Measurements from ENCODE around the gene COL5A2.

DNA sequence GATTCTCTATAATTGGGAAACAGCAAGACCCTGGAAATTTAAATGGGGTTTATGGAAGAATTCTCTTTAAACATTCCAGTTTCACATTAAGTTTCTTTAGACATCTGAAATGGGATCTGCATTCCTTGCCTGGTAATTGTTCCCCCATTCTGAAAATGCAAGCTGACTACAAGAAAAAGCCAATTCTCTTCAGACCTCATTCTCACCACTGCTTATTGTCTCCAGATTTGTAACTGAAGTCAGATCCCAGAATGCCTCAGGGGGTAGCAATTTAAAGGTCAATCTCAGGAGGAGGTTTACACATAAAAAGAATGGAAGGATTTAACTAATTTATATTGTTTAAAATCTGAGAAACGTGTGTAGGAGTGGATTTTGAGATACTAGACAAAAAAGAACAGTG, 164.2 kb downstream of the COL5A2 start:
- TF ChIP-seq CTCF (IDR thresholded peaks at IDR 0.05; ENCODE audit: low read depth, low read length, missing input control) (no peak), RAD21 (IDR thresholded peaks at IDR 0.05) (no peak), TAF1 (conservative IDR thresholded peaks at IDR 0.05) (no peak)
